ENCODE data around the gene TSPEAR. TPM values are rescaled to one million over a fixed set of nuclear protein-coding genes. Genes with fewer than 3 reads are reported as not detected.
A peak's percentile ranks its signal among the peaks of the same experiment; 100 is the strongest.

The TSPEAR gene
- total and polyA plus RNA-seq, 2 of the 13 experiments (the other 11 are each of a cell fraction or from before 2014, with no cell fraction given) = 0.07 to 0.32 TPM

GRCh38 chr21:44506279-44507255, 204.8 kb downstream of the TSPEAR start (continued):
- no peak for TF ChIP-seq NFE2L1 (CRISPR knock-in tag; IDR thresholded peaks at IDR 0.05; ENCODE audit: borderline replicate concordance)
- no peak for TF ChIP-seq TBL1XR1 (IDR thresholded peaks at IDR 0.05; ENCODE audit: borderline replicate concordance, low read length, partially characterized antibody)
- TF ChIP-seq SMAD9 (CRISPR knock-in tag; IDR thresholded peaks at IDR 0.05) = no peak
- TF ChIP-seq ZBTB3 (CRISPR knock-in tag; IDR thresholded peaks at IDR 0.05; ENCODE audit: borderline replicate concordance, low read depth) = no peak
- TF ChIP-seq ZNF629 (CRISPR knock-in tag; conservative IDR thresholded peaks at IDR 0.05) = peak; percentile 26; the same call in 1 of the 2 replicates
- TF ChIP-seq ZNF3 (CRISPR knock-in tag; IDR thresholded peaks at IDR 0.05) = no peak
- no peak for TF ChIP-seq ZNF792 (CRISPR knock-in tag; IDR thresholded peaks at IDR 0.05)
- TF ChIP-seq DZIP1 (CRISPR knock-in tag; IDR thresholded peaks at IDR 0.05) = no peak
- peak; percentile 68 for TF ChIP-seq NRL (CRISPR knock-in tag; IDR thresholded peaks at IDR 0.05; ENCODE audit: borderline replicate concordance)
- TF ChIP-seq TCF12 (IDR thresholded peaks at IDR 0.05) = no peak
- TF ChIP-seq TCF12 (CRISPR knock-in tag; IDR thresholded peaks at IDR 0.05) = no peak
- no peak for TF ChIP-seq ZNF251 (CRISPR knock-in tag; IDR thresholded peaks at IDR 0.05)
- TF ChIP-seq ZHX2 (IDR thresholded peaks at IDR 0.05; ENCODE audit: low read depth) = no peak
- no peak for TF ChIP-seq ZHX2 (CRISPR knock-in tag; IDR thresholded peaks at IDR 0.05; ENCODE audit: borderline replicate concordance)
- no peak for TF ChIP-seq TFE3 (CRISPR knock-in tag; IDR thresholded peaks at IDR 0.05)
- TF ChIP-seq RBM22 (optimal IDR thresholded peaks at IDR 0.05; ENCODE audit: low read length) = no peak
- TF ChIP-seq ZNF770 (CRISPR knock-in tag; IDR thresholded peaks at IDR 0.05) = no peak
